Fibroblast of lung (primary cell): Measurements from ENCODE around the gene F2RL3. TPM values are rescaled to one million over a fixed set of nuclear protein-coding genes. Genes with fewer than 3 reads are reported as not detected.

Experiments used
- DNase-seq, 2 donors: peaks; one replicate each; pipeline versions ENCODE4 v3.0.0 to v3.0.0-alpha.2; 2010; ENCODE audit warnings: low read depth in 2 of 2
- H2AFZ ChIP-seq: 2 replicates; pipeline ENCODE4 v1.5.1; 2012; ENCODE audit warnings: low read length, control low read depth, inconsistent platforms
- H3K27ac ChIP-seq: 2 replicates; pipeline ENCODE4 v1.5.1; 2011; ENCODE audit warnings: low read length, control low read depth; ENCODE audit not compliant: insufficient read depth
- H3K27me3 ChIP-seq: 2 replicates; pipeline ENCODE4 v1.5.1; 2011; ENCODE audit warnings: mild to moderate bottlenecking, low read length; ENCODE audit not compliant: control insufficient read depth, insufficient read depth
- H3K36me3 ChIP-seq: 2 replicates; pipeline ENCODE4 v1.5.1; 2011; ENCODE audit warnings: low read length; ENCODE audit not compliant: control insufficient read depth, insufficient read depth
- H3K4me1 ChIP-seq: 2 replicates; pipeline ENCODE4 v1.5.1; 2011; ENCODE audit warnings: low read length; ENCODE audit not compliant: control insufficient read depth, insufficient read depth; ENCODE audit errors: extremely low read depth
- H3K4me2 ChIP-seq: 2 replicates; pipeline ENCODE4 v1.5.1; 2011; ENCODE audit warnings: low read length, control low read depth; ENCODE audit not compliant: insufficient read depth; ENCODE audit errors: extremely low read depth
- H3K4me3 ChIP-seq, 4 experiments: fragments of 200-600 bp in 1 of 4; sonication (generic) in 1 of 4; replicated peaks in 1 of 4; 2 replicates each; pipeline ENCODE4 v1.5.1; 2011 to 2016; ENCODE audit warnings: low read length in 4 of 4, low read depth in 3 of 4, mild to moderate bottlenecking in 3 of 4, control low read depth in 2 of 4, inconsistent platforms in 1 of 4, mixed read lengths in 1 of 4; ENCODE audit not compliant: insufficient read depth in 1 of 4; ENCODE audit errors: control extremely low read depth in 1 of 4
- H3K79me2 ChIP-seq: 2 replicates; pipeline ENCODE4 v1.5.1; 2012; ENCODE audit warnings: mild to moderate bottlenecking, low read length, inconsistent platforms; ENCODE audit not compliant: control insufficient read depth, insufficient read depth
- H3K9ac ChIP-seq: 2 replicates; pipeline ENCODE4 v1.5.1; 2011; ENCODE audit warnings: mild to moderate bottlenecking, low read length, control low read depth; ENCODE audit not compliant: insufficient read depth
- H3K9me3 ChIP-seq: 2 replicates; pipeline ENCODE4 v1.5.1; 2012; ENCODE audit warnings: low read depth, low read length; ENCODE audit not compliant: control insufficient read depth, insufficient read depth
- H4K20me1 ChIP-seq: 2 replicates; pipeline ENCODE4 v1.5.1; 2011; ENCODE audit warnings: low read length; ENCODE audit not compliant: control insufficient read depth, insufficient read depth; ENCODE audit errors: extremely low read depth
- CTCF ChIP-seq, 2 donors: IDR thresholded peaks in 1 of 2; conservative IDR thresholded peaks in 1 of 2; 1 replicate in 1 of 2; 2 replicates in 1 of 2; pipeline ENCODE4 v1.5.1; 2011 to 2012; ENCODE audit warnings: low read length in 2 of 2, control low read depth in 1 of 2, inconsistent platforms in 1 of 2, low read depth in 1 of 2, mild to moderate bottlenecking in 1 of 2
- EZH2 ChIP-seq: IDR thresholded peaks from 2 replicates; pipeline ENCODE4 v1.5.1; 2012; ENCODE audit warnings: low read length, control low read depth, mild to moderate bottlenecking; ENCODE audit errors: missing control alignments
- polyA plus RNA-seq, 2 donors: library from polyadenylated mRNA; depleted of rRNA in 1 of 2; stranded (reverse) in 1 of 2; unstranded in 1 of 2; fragments of >200 nt; gene quantifications; 2 replicates each; pipeline ENCODE4 v1.2.1, GENCODE V29; 2011 to 2012; ENCODE audit warnings: missing spikeins in 1 of 2
- total RNA-seq: library from RNA; depleted of rRNA; stranded (reverse); fragments of >200 nt; gene quantifications from 2 replicates; pipeline ENCODE4 v1.2.1, GENCODE V29; 2014

Gene F2RL3
- total and polyA plus RNA-seq, 2 donors (not counting 1 experiment from before 2014, with no cell fraction given): under 0.01 to 0.01 TPM

DNA sequence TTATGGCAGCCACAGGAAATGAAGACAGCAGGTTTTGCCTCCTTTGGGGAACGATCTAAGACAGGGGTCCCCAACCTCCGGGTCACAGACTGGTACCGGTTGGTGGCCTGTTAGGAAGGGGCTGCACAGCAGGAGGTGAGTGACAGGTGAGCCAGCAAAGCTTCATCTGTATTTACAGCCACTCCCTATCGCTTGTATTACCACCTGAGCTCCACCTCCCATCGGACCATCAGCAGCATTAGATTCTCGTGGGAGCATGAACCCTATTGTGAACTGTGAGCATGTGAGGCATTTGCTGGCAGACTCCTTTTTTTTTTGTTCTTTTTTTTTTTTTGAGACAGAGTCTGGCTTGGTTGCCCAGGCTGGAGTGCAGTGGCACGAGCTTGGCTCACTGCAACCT, 22.2 kb downstream of the F2RL3 start:
- no peak overlapping the region for H3K4me2 ChIP-seq
- H3K27ac ChIP-seq: no peak overlapping the region
- no peak overlapping the region for H3K9ac ChIP-seq
- TF ChIP-seq EZH2: no peak
- no peak for TF ChIP-seq CTCF (conservative IDR thresholded peaks at IDR 0.05 in 1 of 2, IDR thresholded peaks at IDR 0.05 in 1 of 2; ENCODE audit: low read depth in 1 of 2, low read length in 2 of 2)
- no peaks in the 10 kb centered on the region for H4K20me1 ChIP-seq
- no peaks in the 10 kb centered on the region for H3K9me3 ChIP-seq
- H3K36me3 ChIP-seq: no peaks in the 10 kb centered on the region
- H2AFZ ChIP-seq: no peak overlapping the region
- no peaks in the 10 kb centered on the region for H3K4me1 ChIP-seq
- no peaks in the 10 kb centered on the region for H3K27me3 ChIP-seq
- no peak for DNase-seq
- no peak overlapping the region for H3K4me3 ChIP-seq
- no peaks in the 10 kb centered on the region for H3K79me2 ChIP-seq

GRCh38 chr19:16912780-16913179, 24.0 kb downstream of the F2RL3 start:
- DNase-seq: no peak
- no peak overlapping the region for H2AFZ ChIP-seq
- H3K36me3 ChIP-seq: no peaks in the 10 kb centered on the region
- H3K9me3 ChIP-seq: no peaks in the 10 kb centered on the region
- no peak overlapping the region for H3K4me2 ChIP-seq
- no peak overlapping the region for H3K9ac ChIP-seq
- H3K79me2 ChIP-seq: no peaks in the 10 kb centered on the region
- no peaks in the 10 kb centered on the region for H3K4me1 ChIP-seq
- H3K27ac ChIP-seq: no peak overlapping the region
- TF ChIP-seq EZH2: no peak
- TF ChIP-seq CTCF (conservative IDR thresholded peaks at IDR 0.05 in 1 of 2, IDR thresholded peaks at IDR 0.05 in 1 of 2; ENCODE audit: low read depth in 1 of 2, low read length in 2 of 2): no peak
- H3K27me3 ChIP-seq: no peaks in the 10 kb centered on the region
- no peaks in the 10 kb centered on the region for H4K20me1 ChIP-seq
- no peak overlapping the region for H3K4me3 ChIP-seq

DNA sequence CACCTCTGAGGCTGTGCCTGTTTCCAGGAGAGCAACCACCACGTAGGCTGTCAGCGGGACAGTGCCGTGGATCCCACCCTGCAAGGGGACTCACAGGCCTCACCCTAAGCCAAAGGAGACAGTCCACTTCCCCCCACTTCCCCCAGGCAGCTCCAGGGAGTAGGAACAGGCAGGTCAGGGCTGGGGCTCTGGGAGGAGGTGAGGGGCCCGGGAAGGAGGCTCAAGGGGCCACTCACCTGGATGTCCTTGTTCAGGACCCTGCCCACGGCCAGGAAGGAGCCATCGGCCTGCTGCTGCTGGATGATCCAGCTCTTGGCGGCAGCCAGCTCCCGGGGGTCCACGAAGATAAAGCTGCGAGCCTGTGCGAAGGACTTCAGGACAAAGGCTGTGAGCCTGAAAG, 25.6 kb downstream of the F2RL3 start:
- H3K4me1 ChIP-seq: no peaks in the 10 kb centered on the region
- no peaks in the 10 kb centered on the region for H3K36me3 ChIP-seq
- H2AFZ ChIP-seq: no peak overlapping the region
- H3K79me2 ChIP-seq: no peaks in the 10 kb centered on the region
- no peak overlapping the region for H3K9ac ChIP-seq
- no peaks in the 10 kb centered on the region for H3K27me3 ChIP-seq
- no peaks in the 10 kb centered on the region for H3K9me3 ChIP-seq
- DNase-seq: no peak
- no peak overlapping the region for H3K4me2 ChIP-seq
- no peaks in the 10 kb centered on the region for H4K20me1 ChIP-seq
- TF ChIP-seq EZH2: no peak
- TF ChIP-seq CTCF (conservative IDR thresholded peaks at IDR 0.05 in 1 of 2, IDR thresholded peaks at IDR 0.05 in 1 of 2; ENCODE audit: low read depth in 1 of 2, low read length in 2 of 2): no peak
- no peak overlapping the region for H3K27ac ChIP-seq
- no peak overlapping the region for H3K4me3 ChIP-seq
